Fibroblast of skin of left biceps (primary cell): Measurements from ENCODE around the gene OR6B3.
"Not testable (repeated sequence)": the region's sequence is repeated elsewhere in the genome, so short reads cannot be mapped to it uniquely, and the experiment has no call there.

Source experiments
- DNase-seq, 2 experiments: peaks; one replicate each; pipeline ENCODE4 v3.0.0-alpha.2; 2013; ENCODE audit warnings: low read depth in 2 of 2

OR6B3 gene

GRCh38 chr2:240044096-240044495 is 9.2 kb downstream of the OR6B3 start:
- not testable (repeated sequence) for DNase-seq

GRCh38 chr2:240043279-240043989 is 9.9 kb downstream of the OR6B3 start:
- no peak for DNase-seq

GRCh38 chr2:240042740-240043139 is 10.6 kb downstream of the OR6B3 start:
- no peak for DNase-seq

- no peak for DNase-seq
These were observed 12.0 kb downstream of the OR6B3 start for GRCh38 chr2:240041363-240041762.

- no peak for DNase-seq
These were observed 16.0 kb downstream of the OR6B3 start for GRCh38 chr2:240037358-240037757.

- DNase-seq, result no peak
These were observed 20.0 kb downstream of the OR6B3 start for GRCh38 chr2:240033330-240033678.

GRCh38 chr2:240032406-240033329 is 20.7 kb downstream of the OR6B3 start:
- DNase-seq, result no peak

- no peak for DNase-seq
These were observed 22.8 kb downstream of the OR6B3 start, which contains the start of gene OR6B2 for GRCh38 chr2:240030379-240031094. TSS of gene OR6B2 (minus strand) at chr2:240030429. CDS start at chr2:240030429, 0 bp downstream.

GRCh38 chr2:240024766-240025165 is 28.6 kb downstream of the OR6B3 start:
- DNase-seq, result no peak

- DNase-seq, result no peak
These were observed 29.5 kb downstream of the OR6B3 start for GRCh38 chr2:240023792-240024191.

GRCh38 chr2:240021488-240022104 is 31.7 kb downstream of the OR6B3 start:
- DNase-seq, result peak in 1 of 2 experiments; percentile 6

GRCh38 chr2:240018071-240018750 is 35.1 kb downstream of the OR6B3 start:
- no peak for DNase-seq

- DNase-seq, result no peak
These were observed 39.0 kb downstream of the OR6B3 start for GRCh38 chr2:240014327-240014726.

- DNase-seq, result no peak
These were observed 40.0 kb downstream of the OR6B3 start for GRCh38 chr2:240013343-240013742.

GRCh38 chr2:240002983-240003382 is 50.3 kb downstream of the OR6B3 start:
- no peak for DNase-seq

- no peak for DNase-seq
These were observed 52.6 kb downstream of the OR6B3 start for GRCh38 chr2:240000671-240001070.

GRCh38 chr2:239997686-239998409 is 55.5 kb downstream of the OR6B3 start:
- DNase-seq, result no peak
